ENCODE measurements around the gene MAP2K5.

The MAP2K5 gene

GRCh38 chr15:67843092-67843501 is 300.6 kb downstream of the MAP2K5 start:
- no peak for FAIRE-seq

- peak; percentile 67 for FAIRE-seq
Observed at GRCh38 chr15:67843571-67844387, 301.3 kb downstream of the MAP2K5 start.

DNA sequence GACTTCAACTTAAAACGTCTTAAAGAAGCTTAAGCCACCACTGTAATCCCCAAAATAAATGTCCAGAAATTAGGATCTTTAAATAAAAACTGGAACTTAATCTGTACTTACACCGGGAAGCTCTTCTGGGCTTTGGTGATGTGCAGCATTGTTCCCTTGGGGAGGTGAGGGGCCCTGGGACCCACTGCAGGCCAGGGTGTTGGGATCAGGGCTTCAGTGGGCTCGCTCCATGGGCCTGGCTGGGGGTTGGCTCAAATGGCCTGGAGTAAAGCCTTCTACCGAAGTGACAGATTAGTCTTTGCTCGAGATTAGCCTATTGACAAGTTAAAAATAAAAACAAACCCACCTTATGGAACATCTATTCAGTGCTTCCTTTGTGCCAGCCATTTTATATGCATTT is 303.5 kb downstream of the MAP2K5 start:
- FAIRE-seq = no peak

DNA sequence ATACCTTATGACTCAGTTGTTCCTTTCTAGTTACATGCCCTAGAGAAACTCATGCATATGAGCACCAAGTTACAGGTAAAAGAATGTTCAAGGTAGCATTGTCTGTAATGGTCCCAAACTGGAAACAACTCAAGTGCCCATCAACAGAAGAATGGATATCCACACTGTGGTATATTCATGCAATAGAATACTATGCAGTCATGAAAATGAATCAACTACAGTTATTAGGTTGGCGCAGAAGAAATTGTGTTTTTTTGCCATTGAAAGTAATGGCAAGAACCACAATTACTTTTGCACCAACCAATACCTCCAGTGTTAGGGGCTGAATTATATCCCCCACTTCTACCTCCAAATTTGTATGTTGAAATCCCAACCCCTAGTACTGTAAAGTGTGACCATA is 307.0 kb downstream of the MAP2K5 start:
- no peak for FAIRE-seq

DNA sequence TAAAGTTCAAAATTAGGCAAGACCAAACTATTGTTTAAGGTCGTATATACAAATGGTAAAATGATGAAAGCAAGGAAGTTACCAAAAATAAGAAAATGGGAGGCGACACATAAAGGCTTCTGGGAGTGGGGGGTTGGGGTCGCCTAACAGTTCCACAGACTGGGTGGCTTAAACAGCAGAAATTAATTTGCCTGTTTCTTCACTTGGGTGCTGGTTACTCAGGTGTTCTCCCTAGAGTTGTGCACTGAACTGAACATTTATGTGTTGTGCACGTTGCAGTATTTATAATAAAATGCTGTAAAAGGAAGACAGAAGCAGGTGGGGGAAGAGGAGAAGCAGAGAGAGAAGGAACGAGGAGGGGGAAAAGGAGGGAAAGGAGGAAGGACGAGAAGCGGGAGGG is 307.8 kb downstream of the MAP2K5 start:
- no peak for FAIRE-seq

- FAIRE-seq = no peak
Observed at GRCh38 chr15:67850994-67851571, 308.6 kb downstream of the MAP2K5 start.

DNA sequence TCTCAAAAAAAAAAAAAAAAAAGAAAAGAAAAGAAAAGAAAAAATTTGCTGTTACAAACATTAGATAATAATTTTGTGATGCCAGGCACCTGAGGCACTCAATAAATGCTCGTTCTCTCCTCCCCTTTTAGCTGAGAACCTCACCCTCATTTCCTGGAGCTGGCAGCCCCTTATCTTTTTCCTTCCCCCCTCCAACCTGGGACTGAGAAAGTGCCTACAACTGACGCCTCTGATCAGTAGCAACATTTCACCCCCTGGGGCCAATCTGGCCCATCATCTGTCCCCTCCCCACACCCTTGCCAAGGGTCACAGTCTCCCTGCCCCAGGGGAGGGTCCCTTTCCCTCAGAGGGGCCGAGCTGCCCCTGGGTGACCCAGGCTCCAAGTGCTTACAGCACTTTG is 309.9 kb downstream of the MAP2K5 start:
- no peak for FAIRE-seq

- no peak for FAIRE-seq
Observed at GRCh38 chr15:67853454-67853853, 311.0 kb downstream of the MAP2K5 start.

DNA sequence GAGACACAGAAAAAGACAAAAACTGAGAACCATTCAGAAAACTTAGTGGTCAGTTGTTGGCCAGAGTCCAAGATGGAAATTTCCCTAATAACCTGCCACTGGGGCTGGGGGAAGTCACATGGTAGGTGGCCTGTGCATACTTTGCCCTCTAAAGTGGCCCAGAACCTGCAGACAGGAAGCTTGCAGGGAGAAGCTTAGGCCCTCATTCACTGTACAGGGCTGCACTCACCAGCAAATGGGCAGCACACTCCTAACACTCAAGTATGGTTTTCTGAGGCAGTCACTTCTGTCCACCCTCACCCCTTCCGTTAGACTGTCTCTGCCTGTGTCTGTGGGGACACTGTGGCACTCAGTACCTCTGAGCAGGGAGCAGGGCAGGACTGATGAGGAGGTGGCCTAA is 311.9 kb downstream of the MAP2K5 start:
- no peak for FAIRE-seq

- no peak for FAIRE-seq
Observed at GRCh38 chr15:67855842-67856241, 313.3 kb downstream of the MAP2K5 start.

All from endometrium (tissue), 2 donors.